Body of pancreas (tissue), 4 donors: ENCODE data around the gene IGFN1.

Experiments used
- CTCF ChIP-seq, 7 experiments: fragments of 450-650 bp in 4 of 7; fragments of 200-600 bp in 3 of 7; sonication (generic) in 3 of 7; IDR thresholded peaks; one replicate each; pipeline ENCODE4 v1.5.1; 2016 to 2019; ENCODE audit warnings: antibody characterized with exemption in 7 of 7
- POLR2A ChIP-seq, 3 donors: fragments of 450-650 bp; IDR thresholded peaks; one replicate each; pipeline ENCODE4 v1.6.1; 2016; ENCODE audit warnings: antibody characterized with exemption in 3 of 3, mild to moderate bottlenecking in 2 of 3

- TF ChIP-seq POLR2A (IDR thresholded peaks at IDR 0.05) = no peak
- TF ChIP-seq CTCF (IDR thresholded peaks at IDR 0.05) = no peak
Measured at GRCh38 chr1:201274616-201275252, 84.1 kb downstream of the IGFN1 start.
